ENCODE data around the gene TNIP1. TPM values are rescaled to one million over a fixed set of nuclear protein-coding genes. Genes with fewer than 3 reads are reported as not detected.

TNIP1 gene
- total RNA-seq, 3 donors from 2014 or later (not counting 1 experiment from before 2014, with no cell fraction given) = 140 to 180 (median 153) TPM

DNA sequence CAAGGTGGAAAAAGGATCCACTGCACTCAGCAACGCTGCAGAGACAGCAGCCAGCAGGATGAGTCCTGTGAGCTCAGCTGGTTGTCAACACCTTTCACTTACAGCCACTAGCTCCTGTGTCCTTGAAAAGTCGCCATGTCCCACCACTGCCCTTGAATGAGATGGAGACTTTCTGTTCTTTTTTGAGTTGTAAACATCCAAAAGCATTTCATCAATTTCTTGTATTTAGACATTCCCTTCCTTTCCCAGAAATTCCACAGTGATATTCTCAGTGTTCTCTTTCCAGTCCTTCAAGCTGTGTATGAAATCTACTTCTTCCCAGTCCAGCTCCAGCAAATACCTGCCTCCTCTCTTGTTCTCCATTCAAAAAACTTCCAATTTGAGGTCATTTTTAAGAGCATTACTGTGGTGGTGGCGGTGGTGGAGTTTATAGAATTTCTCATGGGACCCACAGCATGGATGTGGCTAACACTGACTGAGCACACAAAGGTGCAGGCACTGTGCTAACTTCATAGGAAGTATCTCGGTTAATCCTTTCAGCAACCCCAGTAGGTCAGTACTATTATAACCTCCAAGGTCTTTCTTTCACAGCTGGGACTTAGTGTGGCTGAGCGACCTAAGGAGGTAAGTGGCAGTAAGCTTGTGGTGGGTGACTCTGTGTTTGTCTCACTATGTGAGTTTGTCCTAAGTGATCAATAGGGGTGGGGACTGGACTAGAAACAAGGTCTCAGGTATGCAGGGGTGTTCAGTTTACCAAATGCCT, 75.5 kb downstream of the TNIP1 start:
- Histone ChIP-seq H3K27ac (ENCODE audit: low read length) (no peak overlapping the region), H3K4me1 (ENCODE audit: control insufficient read depth, insufficient read depth, low read length) (no peaks in the 10 kb centered on the region), H3K36me3 (ENCODE audit: control insufficient read depth, insufficient read depth, low read length) (no peaks in the 10 kb centered on the region), H3K4me3 (ENCODE audit: low read length) (no peak overlapping the region), H3K27me3 (ENCODE audit: control insufficient read depth, insufficient read depth, low read length) (no peaks in the 10 kb centered on the region), H3K9me3 (ENCODE audit: control insufficient read depth, insufficient read depth, low read length) (no peaks in the 10 kb centered on the region)
- intact Hi-C loops (cut with micrococcal nuclease) = no loop called here
- peaks cover 0 to 6% of the 10 kb centered on the region in 2 donors for H3K27me3 Mint-ChIP-seq (ENCODE audit: low read depth in 2 of 2)
- no peaks in the 10 kb centered on the region for H3K4me1 Mint-ChIP-seq
- TF ChIP-seq, protein P1, sequence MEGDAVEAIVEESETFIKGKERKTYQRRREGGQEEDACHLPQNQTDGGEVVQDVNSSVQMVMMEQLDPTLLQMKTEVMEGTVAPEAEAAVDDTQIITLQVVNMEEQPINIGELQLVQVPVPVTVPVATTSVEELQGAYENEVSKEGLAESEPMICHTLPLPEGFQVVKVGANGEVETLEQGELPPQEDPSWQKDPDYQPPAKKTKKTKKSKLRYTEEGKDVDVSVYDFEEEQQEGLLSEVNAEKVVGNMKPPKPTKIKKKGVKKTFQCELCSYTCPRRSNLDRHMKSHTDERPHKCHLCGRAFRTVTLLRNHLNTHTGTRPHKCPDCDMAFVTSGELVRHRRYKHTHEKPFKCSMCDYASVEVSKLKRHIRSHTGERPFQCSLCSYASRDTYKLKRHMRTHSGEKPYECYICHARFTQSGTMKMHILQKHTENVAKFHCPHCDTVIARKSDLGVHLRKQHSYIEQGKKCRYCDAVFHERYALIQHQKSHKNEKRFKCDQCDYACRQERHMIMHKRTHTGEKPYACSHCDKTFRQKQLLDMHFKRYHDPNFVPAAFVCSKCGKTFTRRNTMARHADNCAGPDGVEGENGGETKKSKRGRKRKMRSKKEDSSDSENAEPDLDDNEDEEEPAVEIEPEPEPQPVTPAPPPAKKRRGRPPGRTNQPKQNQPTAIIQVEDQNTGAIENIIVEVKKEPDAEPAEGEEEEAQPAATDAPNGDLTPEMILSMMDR (IDR thresholded peaks at IDR 0.05) = no peak
- 92% methylated on average over 3 of the region's 5 CpGs for WGBS (ENCODE audit: insufficient coverage)
- no peak overlapping the region for H3K4me3 Mint-ChIP-seq
- DNase-seq (no peak), ATAC-seq (no peak)
- H3K27ac Mint-ChIP-seq = no peak overlapping the region
- H3K9me3 Mint-ChIP-seq = no peaks in the 10 kb centered on the region
- H3K36me3 Mint-ChIP-seq = no peaks in the 10 kb centered on the region

DNA sequence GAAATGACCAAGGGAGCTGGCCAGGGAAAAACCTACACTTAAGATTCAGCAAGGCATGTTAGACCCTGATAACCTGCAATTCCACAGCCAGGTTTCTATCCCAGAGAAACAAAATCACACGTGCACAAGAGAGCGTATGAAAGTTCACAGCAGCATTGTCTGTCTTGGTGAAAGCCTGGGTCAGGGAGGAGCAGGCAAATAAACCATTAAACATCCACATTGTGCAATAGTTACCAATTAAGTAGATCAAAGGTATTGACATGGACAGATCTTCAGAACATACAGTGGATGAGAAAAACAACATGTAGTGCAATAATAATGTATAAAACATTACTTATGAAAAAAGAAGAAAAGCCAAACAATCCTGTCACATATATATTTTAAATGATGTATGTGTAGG, 76.3 kb downstream of the TNIP1 start:
- H3K36me3 ChIP-seq (ENCODE audit: control insufficient read depth, insufficient read depth, low read length) = no peaks in the 10 kb centered on the region
- H3K4me1 ChIP-seq (ENCODE audit: control insufficient read depth, insufficient read depth, low read length) = no peaks in the 10 kb centered on the region
- no peak for DNase-seq
- Mint-ChIP-seq H3K36me3 (no peaks in the 10 kb centered on the region), H3K4me1 (no peaks in the 10 kb centered on the region), H3K9me3 (no peaks in the 10 kb centered on the region), H3K4me3 (no peak overlapping the region), H3K27me3 (ENCODE audit: low read depth in 2 of 2) (peaks cover 0 to 6% of the 10 kb centered on the region in 2 donors), H3K27ac (no peak overlapping the region)
- intact Hi-C loops (cut with micrococcal nuclease) = no loop called here
- H3K9me3 ChIP-seq (ENCODE audit: control insufficient read depth, insufficient read depth, low read length) = no peaks in the 10 kb centered on the region
- H3K4me3 ChIP-seq (ENCODE audit: low read length) = no peak overlapping the region
- TF ChIP-seq, protein P1 (IDR thresholded peaks at IDR 0.05) = no peak
- ATAC-seq = no peak
- H3K27ac ChIP-seq (ENCODE audit: low read length) = no peak overlapping the region
- H3K27me3 ChIP-seq (ENCODE audit: control insufficient read depth, insufficient read depth, low read length) = no peaks in the 10 kb centered on the region
- 100% methylated on average over 2 of the region's 2 CpGs for WGBS (ENCODE audit: insufficient coverage)

DNA sequence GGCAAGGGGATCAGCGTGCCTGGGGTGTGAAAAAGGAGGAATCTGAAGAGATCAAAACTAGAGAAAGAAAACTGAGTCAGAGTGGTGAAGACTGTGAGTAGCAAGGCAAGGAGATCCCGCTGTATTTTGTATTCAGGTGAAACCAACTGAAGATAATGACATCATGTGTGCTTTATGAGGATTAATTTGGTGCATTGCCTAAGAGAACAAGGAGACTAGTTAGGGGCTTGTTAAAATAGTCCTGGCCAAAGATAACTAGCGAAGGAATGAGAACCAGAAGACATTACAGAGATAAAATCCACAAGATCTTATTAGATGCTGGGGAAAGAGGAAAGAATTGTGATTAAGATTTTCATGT, 77.4 kb downstream of the TNIP1 start:
- no peak overlapping the region for H3K4me3 ChIP-seq (ENCODE audit: low read length)
- H3K4me3 Mint-ChIP-seq = no peak overlapping the region
- H3K9me3 ChIP-seq (ENCODE audit: control insufficient read depth, insufficient read depth, low read length) = no peaks in the 10 kb centered on the region
- no peak overlapping the region for H3K27ac ChIP-seq (ENCODE audit: low read length)
- H3K27me3 ChIP-seq (ENCODE audit: control insufficient read depth, insufficient read depth, low read length) = no peaks in the 10 kb centered on the region
- H3K9me3 Mint-ChIP-seq = no peaks in the 10 kb centered on the region
- H3K36me3 ChIP-seq (ENCODE audit: control insufficient read depth, insufficient read depth, low read length) = no peaks in the 10 kb centered on the region
- no peaks in the 10 kb centered on the region for H3K36me3 Mint-ChIP-seq
- no peaks in the 10 kb centered on the region for H3K4me1 ChIP-seq (ENCODE audit: control insufficient read depth, insufficient read depth, low read length)
- H3K4me1 Mint-ChIP-seq = no peaks in the 10 kb centered on the region
- DNase-seq (no peak), ATAC-seq (no peak)
- TF ChIP-seq, protein P1 (IDR thresholded peaks at IDR 0.05) = no peak
- H3K27ac Mint-ChIP-seq = no peak overlapping the region
- intact Hi-C loops (cut with micrococcal nuclease) = no loop called here
- peaks cover 0 to 6% of the 10 kb centered on the region in 2 donors for H3K27me3 Mint-ChIP-seq (ENCODE audit: low read depth in 2 of 2)
- WGBS (ENCODE audit: insufficient coverage) = 87% methylated on average over 3 of the region's 3 CpGs

Data from natural killer cell (primary cell).